HG03060 (cell line): ENCODE data around the gene TGFA.
"Not testable (repeated sequence)": the region's sequence is repeated elsewhere in the genome, so short reads cannot be mapped to it uniquely, and the experiment has no call there.

Experiments used
- ATAC-seq: cut with Tn5 transposase; IDR thresholded peaks from one replicate; pipeline ENCODE4 v1.9.1; 2021; ENCODE audit warnings: low read depth, moderate number of reproducible peaks; ENCODE audit not compliant: unreplicated experiment

The TGFA gene

DNA sequence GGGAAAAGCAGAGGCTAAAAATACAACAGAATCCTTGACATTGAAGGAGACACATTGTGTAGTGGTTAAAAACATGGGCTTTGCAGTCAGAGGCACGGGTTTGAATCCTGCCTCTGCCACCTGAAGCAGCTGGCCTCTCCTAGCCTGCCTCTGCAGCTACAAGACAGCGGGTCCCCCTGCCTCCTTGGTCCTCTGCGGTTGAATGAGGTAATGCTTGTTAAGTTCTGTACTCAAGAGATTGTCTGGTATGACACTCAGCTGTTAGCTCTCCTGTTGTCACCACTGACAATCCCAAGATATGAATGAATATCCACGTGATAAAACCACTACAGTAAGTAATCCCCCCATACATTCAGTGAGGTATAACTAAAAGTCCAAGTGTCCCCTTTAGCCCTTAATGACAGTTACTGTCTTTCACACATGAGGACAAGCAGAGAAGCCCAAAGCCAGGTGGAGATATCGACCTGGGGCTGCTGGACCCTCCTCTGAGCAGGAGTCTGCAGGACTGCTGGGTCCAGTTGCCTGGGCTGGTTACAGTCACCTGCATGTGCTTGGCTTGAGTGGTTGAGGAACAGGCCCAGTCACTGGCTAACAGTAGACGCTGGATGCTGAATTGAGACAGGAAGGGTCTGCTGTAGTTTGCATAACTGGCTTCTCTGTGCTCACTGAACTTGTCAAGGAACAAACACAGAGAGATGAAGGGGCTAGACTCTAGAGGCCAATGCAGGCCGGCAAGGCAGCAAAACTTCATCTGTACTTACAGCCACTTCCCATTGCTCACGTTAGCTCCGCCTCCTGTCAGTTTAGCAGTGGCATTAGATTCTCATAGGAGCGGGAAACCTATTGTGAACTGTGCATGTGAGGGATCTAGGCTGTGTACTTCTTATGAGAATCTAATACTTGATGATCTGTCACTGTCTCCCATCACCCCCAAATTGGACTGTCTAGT, 85.5 kb downstream of the TGFA start:
- no peak for ATAC-seq

DNA sequence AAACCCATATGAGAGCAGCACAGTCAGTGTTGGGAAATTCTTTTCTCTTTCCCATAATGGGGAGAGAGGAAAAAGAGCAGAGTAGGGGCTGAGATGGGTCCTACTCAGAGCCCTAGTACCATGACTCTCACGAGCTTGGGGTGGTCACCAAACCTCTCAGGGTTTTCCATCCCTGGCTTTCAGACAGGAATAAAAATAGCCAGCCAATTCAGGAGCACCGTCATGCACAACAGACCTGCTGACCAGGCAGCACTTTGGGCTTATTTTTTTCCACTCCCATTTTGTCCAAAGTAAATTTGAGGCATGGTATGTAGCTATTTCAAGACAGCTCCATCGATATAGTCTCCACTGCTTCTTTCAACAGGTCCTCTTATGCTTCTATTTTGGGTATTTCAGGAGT, 86.4 kb downstream of the TGFA start:
- ATAC-seq, result no peak

DNA sequence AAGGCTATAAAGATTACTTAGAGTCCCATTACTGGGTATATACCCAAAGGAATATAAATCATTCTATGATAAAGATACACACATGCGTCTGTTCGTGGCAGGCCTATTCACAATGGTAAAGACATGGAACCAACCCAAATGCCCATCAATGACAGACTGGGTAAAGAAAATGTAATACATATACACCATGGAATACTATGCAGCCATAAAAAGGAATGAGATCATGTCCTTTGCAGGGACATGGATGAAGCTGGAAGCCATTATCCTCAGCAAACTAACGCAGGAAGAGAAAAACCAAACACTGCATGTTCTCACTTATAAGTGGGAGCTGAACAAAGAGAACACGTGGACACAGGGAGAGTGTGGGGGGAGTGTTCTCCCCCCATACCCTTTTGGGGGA, 87.0 kb downstream of the TGFA start:
- ATAC-seq, result not testable (repeated sequence)

GRCh38 chr2:70463997-70464396, 89.6 kb downstream of the TGFA start:
- ATAC-seq, result no peak

DNA sequence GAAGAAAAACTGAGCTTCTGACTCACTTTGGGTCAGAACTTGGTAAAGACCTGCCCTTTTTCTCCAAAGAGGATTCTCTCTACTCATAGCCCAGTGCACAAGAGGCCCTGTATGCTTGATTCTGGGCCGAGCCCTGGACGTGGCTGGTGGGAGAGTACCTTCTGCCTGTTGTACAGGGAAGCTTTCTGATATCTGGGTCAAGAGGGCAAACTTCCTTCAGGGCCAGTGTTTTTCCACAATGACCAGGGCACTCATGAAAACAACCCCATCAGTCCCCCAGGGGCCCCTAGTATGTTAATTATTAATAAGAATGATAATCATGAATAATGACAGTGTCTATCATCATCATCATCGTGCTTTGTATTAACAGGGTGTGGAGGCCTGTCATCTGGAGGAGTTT, 90.0 kb downstream of the TGFA start:
- ATAC-seq, result no peak

DNA sequence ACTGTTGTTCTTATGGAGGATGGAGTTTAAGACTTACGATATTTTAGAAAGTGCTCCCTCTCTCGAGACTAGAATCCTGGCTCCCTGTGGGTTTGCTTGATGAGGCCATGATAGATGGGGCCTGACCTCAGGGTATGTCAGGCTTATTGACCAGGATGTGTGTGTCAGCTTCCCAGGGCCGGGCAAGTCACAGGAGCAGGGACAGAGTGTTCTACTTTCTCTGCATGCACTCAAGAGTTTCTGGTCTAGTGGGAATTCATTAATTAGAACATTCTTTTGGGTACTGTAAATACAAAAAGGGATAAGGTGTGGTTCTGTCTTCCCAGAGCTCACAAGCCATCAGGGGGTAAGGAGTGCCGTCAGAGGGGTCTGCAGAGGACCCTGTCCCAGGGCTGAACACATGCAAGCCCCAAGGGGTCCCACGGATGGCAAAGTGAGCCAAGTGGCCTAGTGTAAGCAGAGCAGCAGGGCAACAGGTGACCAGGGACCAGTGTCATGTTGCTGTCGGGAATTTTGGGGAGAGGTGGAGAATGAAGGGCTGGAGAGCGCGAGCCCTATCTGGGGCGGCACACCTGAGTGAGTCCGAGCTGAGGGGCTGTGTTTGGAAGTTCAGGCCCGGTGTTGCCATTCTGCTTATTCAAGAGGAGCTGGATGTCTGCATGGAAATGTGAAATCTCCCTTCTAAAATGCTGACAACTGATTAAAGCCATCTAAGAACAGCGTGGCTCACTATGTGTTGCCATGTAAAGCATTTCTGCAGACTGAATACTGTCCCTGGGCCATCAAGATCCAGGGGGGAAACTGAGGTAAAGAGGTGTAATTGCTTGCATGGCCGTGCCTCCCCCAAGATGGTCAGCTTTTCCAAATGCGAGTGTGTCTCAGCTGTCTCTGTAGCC, 91.4 kb downstream of the TGFA start:
- no peak for ATAC-seq

GRCh38 chr2:70461414-70461813, 92.2 kb downstream of the TGFA start:
- ATAC-seq, result no peak

DNA sequence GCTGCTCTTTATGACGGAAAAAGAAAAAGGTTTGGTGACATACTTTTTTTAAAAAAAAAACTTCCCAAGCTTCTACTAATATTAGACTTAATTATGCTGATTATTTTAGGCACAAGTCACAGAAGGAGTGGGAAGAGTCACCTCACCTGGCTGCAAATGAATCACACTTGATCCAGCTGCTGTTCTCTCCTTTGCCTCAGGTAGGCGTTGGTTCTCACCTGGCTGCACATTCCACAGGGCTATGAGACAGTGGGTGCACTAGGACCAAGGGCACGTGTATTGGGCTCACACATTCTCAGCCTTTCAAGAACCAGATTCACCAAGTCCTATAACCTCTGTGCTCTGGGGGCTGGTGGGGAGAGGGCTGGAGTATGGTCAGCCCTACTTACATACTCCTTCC, 93.3 kb downstream of the TGFA start:
- no peak for ATAC-seq

DNA sequence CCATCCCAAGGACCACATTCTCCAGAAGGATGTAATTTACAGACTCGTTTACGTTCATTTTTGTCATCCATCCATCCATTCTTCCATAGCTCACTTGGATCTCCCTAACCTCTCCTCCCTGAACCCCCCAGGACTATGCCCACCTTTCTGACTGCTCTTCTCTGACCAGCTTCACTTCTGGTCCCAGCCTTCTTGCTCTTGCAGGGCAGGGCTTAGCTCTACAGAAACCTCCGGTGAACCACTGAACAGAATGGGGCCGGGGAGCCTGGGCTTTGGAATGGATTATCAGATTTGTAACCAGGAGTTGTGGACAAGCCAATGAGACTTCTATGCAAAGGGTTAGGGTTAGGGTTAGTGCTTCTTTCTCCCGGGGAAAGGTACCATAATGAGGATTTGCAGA, 95.0 kb downstream of the TGFA start:
- ATAC-seq, result no peak

- ATAC-seq, result no peak
Observed at GRCh38 chr2:70456585-70457495, 96.8 kb downstream of the TGFA start.

DNA sequence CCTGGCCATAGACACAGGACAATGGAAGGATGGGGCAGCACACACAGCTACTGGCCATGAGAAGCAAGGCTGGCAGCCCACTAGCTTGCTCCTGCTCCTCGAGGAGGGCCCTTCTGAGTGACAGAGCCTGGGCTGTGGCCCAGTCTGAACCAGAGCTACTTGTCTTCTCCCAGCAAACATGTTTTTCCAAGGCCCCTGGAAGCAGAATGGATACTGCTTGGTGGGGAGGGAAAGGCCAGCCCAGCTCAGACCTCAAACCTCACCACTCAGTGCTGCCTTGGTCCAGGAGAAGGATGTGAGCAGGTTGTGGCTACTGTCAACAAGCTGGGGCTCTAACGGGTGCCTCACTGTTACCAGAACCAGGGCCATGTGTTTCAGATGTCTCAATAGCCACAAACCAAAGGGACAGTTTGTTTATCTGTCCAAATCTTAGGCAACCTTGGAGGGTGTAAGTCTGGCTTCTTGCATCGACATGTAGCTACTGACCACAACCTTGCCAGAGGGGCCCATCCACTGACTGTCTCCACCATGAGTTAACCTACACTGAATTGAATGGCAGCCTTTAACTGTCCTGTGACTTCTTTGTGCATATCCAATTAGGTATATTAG, 98.6 kb downstream of the TGFA start:
- no peak for ATAC-seq

- ATAC-seq, result no peak
Observed at GRCh38 chr2:70450641-70451250, 102.9 kb downstream of the TGFA start.

GRCh38 chr2:70448041-70448440, 105.6 kb downstream of the TGFA start:
- no peak for ATAC-seq

- ATAC-seq, result no peak
Observed at GRCh38 chr2:70443726-70444125, 109.9 kb downstream of the TGFA start.

- no peak for ATAC-seq
Observed at GRCh38 chr2:70443078-70443465, 110.6 kb downstream of the TGFA start.

GRCh38 chr2:70442301-70443077, 111.1 kb downstream of the TGFA start:
- ATAC-seq, result no peak

- ATAC-seq, result no peak
Observed at GRCh38 chr2:70440621-70441020, 113.0 kb downstream of the TGFA start.

DNA sequence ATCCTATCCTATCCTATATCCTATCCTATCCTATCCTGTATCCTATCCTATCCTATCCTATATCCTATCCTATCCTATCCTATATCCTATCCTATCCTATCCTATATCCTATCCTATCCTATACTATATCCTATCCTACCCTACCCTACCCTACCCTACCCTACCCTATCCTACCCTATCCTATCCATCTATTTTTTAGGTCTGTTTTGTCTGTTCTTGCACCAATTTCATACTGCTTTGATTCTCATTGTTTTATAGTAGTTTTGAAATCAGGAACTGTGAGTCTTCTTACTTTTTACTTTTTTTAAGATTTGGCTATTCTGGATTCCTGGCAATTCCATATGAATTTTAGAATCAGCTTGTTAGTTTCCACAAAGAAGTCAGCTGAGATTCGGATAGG, 118.5 kb downstream of the TGFA start:
- no peak for ATAC-seq

- ATAC-seq, result no peak
Observed at GRCh38 chr2:70433315-70433714, 120.3 kb downstream of the TGFA start.
